Activated B cell treated with CpG ODN at 0.5 μM for 24 hours (primary cell): ENCODE measurements around the gene ARHGAP26. TPM values are rescaled to one million over a fixed set of nuclear protein-coding genes. Genes with fewer than 3 reads are reported as not detected.

Experiments
- ATAC-seq: fragments of 200-7000 bp; cut with Tn5 transposase; one replicate; pipeline ENCODE4 v1.10.0; 2021; ENCODE audit warnings: low read depth, mild to moderate bottlenecking, moderate library complexity
- CTCF ChIA-PET: fragments of 350-600 bp; sonication (Branson Sonifier 250); formaldehyde crosslinking; loops from one replicate; lab custom pipeline; 2021; ENCODE audit warnings: antibody characterized with exemption; lab: Charles Lee
- POLR2A ChIA-PET: fragments of 350-600 bp; sonication (Branson Sonifier 250); formaldehyde crosslinking; loops from one replicate; lab custom pipeline; 2021; ENCODE audit warnings: antibody characterized with exemption; lab: Charles Lee
- DNase-seq: peaks from one replicate; pipeline ENCODE4 v3.0.0; 2022
- H3K27ac Mint-ChIP-seq: one replicate; pipeline ENCODE4 v1.8.0; 2020; ENCODE audit warnings: mixed read lengths
- H3K27me3 Mint-ChIP-seq: one replicate; pipeline ENCODE4 v1.8.0; 2021; ENCODE audit warnings: mixed read lengths
- H3K36me3 Mint-ChIP-seq: one replicate; pipeline ENCODE4 v1.8.0; 2021; ENCODE audit warnings: low read depth, mixed read lengths
- H3K4me1 Mint-ChIP-seq: one replicate; pipeline ENCODE4 v1.8.0; 2021; ENCODE audit warnings: mixed read lengths
- H3K4me3 Mint-ChIP-seq: one replicate; pipeline ENCODE4 v1.8.0; 2020; ENCODE audit warnings: mild to moderate bottlenecking, mixed read lengths
- H3K9me3 Mint-ChIP-seq: one replicate; pipeline ENCODE4 v1.8.0; 2020; ENCODE audit warnings: mixed read lengths
- CTCF ChIP-seq: fragments of 200-600 bp; IDR thresholded peaks from one replicate; pipeline ENCODE4 v1.8.0; 2022; ENCODE audit warnings: antibody characterized with exemption, mild to moderate bottlenecking
- intact Hi-C: fragments of 100-400 bp; cut with micrococcal nuclease; formaldehyde crosslinking; loops from one replicate; pipeline ENCODE4 v1.15.1; 2024
- total RNA-seq: library from RNA; stranded (reverse); gene quantifications from 2 replicates; pipeline ENCODE4 v1.2.3, GENCODE V29; 2022

ARHGAP26 gene
- total RNA-seq, 1 donor from 2014 or later, result 20.9 TPM

- DNase-seq (no peak), ATAC-seq (no peak)
- no peak overlapping the region for H3K27ac Mint-ChIP-seq
- no peak for TF ChIP-seq CTCF
- no peak overlapping the region for H3K4me3 Mint-ChIP-seq
- no peaks in the 10 kb centered on the region for H3K9me3 Mint-ChIP-seq
- peaks cover 6% of the 10 kb centered on the region for H3K36me3 Mint-ChIP-seq
- peaks cover 11% of the 10 kb centered on the region for H3K4me1 Mint-ChIP-seq
- ChIA-PET POLR2A (no interaction called here), CTCF (no interaction called here)
- intact Hi-C loops, result no loop called here
- no peaks in the 10 kb centered on the region for H3K27me3 Mint-ChIP-seq
Measured at GRCh38 chr5:143129203-143129602, 359.0 kb downstream of the ARHGAP26 start.

- DNase-seq (no peak), ATAC-seq (no peak)
- TF ChIP-seq CTCF, result no peak
- Mint-ChIP-seq H3K36me3 (peaks cover 14% of the 10 kb centered on the region), H3K27me3 (no peaks in the 10 kb centered on the region), H3K4me1 (peaks cover 11% of the 10 kb centered on the region), H3K27ac (no peak overlapping the region), H3K4me3 (no peak overlapping the region), H3K9me3 (no peaks in the 10 kb centered on the region)
- POLR2A ChIA-PET, result no interaction called here
- CTCF ChIA-PET, result no interaction called here
- intact Hi-C loops, result no loop called here
Measured at GRCh38 chr5:143129910-143130612, 359.9 kb downstream of the ARHGAP26 start.

GRCh38 chr5:143130613-143131305 is 360.6 kb downstream of the ARHGAP26 start:
- H3K27ac Mint-ChIP-seq, result no peak overlapping the region
- DNase-seq, result no peak
- no peaks in the 10 kb centered on the region for H3K9me3 Mint-ChIP-seq
- no peaks in the 10 kb centered on the region for H3K27me3 Mint-ChIP-seq
- no peak for TF ChIP-seq CTCF
- ATAC-seq, result no peak
- ChIA-PET CTCF (no interaction called here), POLR2A (no interaction called here)
- H3K4me1 Mint-ChIP-seq, result peaks cover 11% of the 10 kb centered on the region
- intact Hi-C loops, result no loop called here
- peaks cover 14% of the 10 kb centered on the region for H3K36me3 Mint-ChIP-seq
- no peak overlapping the region for H3K4me3 Mint-ChIP-seq

- Mint-ChIP-seq H3K27ac (no peak overlapping the region), H3K36me3 (peaks cover 14% of the 10 kb centered on the region), H3K9me3 (no peaks in the 10 kb centered on the region), H3K27me3 (no peaks in the 10 kb centered on the region), H3K4me3 (no peak overlapping the region), H3K4me1 (peaks cover 7% of the 10 kb centered on the region)
- intact Hi-C loops, result no loop called here
- TF ChIP-seq CTCF, result no peak
- ChIA-PET POLR2A (no interaction called here), CTCF (no interaction called here)
- DNase-seq, result no peak
- no peak for ATAC-seq
Measured at GRCh38 chr5:143131972-143132371, 361.8 kb downstream of the ARHGAP26 start.

- Mint-ChIP-seq H3K36me3 (peaks cover 14% of the 10 kb centered on the region), H3K9me3 (no peaks in the 10 kb centered on the region), H3K4me3 (no peak overlapping the region), H3K27ac (no peak overlapping the region), H3K4me1 (peaks cover 7% of the 10 kb centered on the region), H3K27me3 (no peaks in the 10 kb centered on the region)
- TF ChIP-seq CTCF, result no peak
- ChIA-PET POLR2A (no interaction called here), CTCF (no interaction called here)
- ATAC-seq (no peak), DNase-seq (no peak)
- intact Hi-C loops, result no loop called here
Measured at GRCh38 chr5:143132739-143133138, 362.6 kb downstream of the ARHGAP26 start.
